Measurements from ENCODE around the gene LRP1B.

LRP1B gene

GRCh38 chr2:142040556-142040955 is 90.3 kb downstream of the LRP1B start:
- DNase-seq, result no peak

- no peak for DNase-seq
Observed at GRCh38 chr2:142038826-142039225, 92.0 kb downstream of the LRP1B start.

GRCh38 chr2:142037744-142038143 is 93.1 kb downstream of the LRP1B start:
- no peak for DNase-seq

- DNase-seq, result no peak
Observed at GRCh38 chr2:142037066-142037465, 93.8 kb downstream of the LRP1B start.

- DNase-seq, result no peak
Observed at GRCh38 chr2:142033393-142033792, 97.4 kb downstream of the LRP1B start.

GRCh38 chr2:142031656-142032055 is 99.2 kb downstream of the LRP1B start:
- DNase-seq, result no peak

- DNase-seq, result no peak
Observed at GRCh38 chr2:142030735-142031134, 100.1 kb downstream of the LRP1B start.

GRCh38 chr2:142029974-142030373 is 100.8 kb downstream of the LRP1B start:
- DNase-seq, result no peak

GRCh38 chr2:142025394-142025793 is 105.4 kb downstream of the LRP1B start:
- DNase-seq, result no peak

- DNase-seq, result no peak
Observed at GRCh38 chr2:142020368-142020767, 110.4 kb downstream of the LRP1B start.

- DNase-seq, result no peak
Observed at GRCh38 chr2:142014536-142014935, 116.3 kb downstream of the LRP1B start.

GRCh38 chr2:142012797-142013196 is 118.0 kb downstream of the LRP1B start:
- DNase-seq, result no peak

- DNase-seq, result no peak
Observed at GRCh38 chr2:142010477-142011270, 120.1 kb downstream of the LRP1B start.

- no peak for DNase-seq
Observed at GRCh38 chr2:142008135-142008744, 122.6 kb downstream of the LRP1B start.

- DNase-seq, result no peak
Observed at GRCh38 chr2:141994066-141994465, 136.8 kb downstream of the LRP1B start.

GRCh38 chr2:141992695-141993094 is 138.1 kb downstream of the LRP1B start:
- DNase-seq, result no peak

- DNase-seq, result no peak
Observed at GRCh38 chr2:141968433-141968832, 162.4 kb downstream of the LRP1B start.

- no peak for DNase-seq
Observed at GRCh38 chr2:141967980-141968379, 162.8 kb downstream of the LRP1B start.

GRCh38 chr2:141967503-141967902 is 163.3 kb downstream of the LRP1B start:
- no peak for DNase-seq

- DNase-seq, result no peak
Observed at GRCh38 chr2:141959941-141960340, 170.9 kb downstream of the LRP1B start.

GRCh38 chr2:141959016-141959415 is 171.8 kb downstream of the LRP1B start:
- DNase-seq, result no peak

- DNase-seq, result no peak
Observed at GRCh38 chr2:141957827-141958450, 172.9 kb downstream of the LRP1B start.

GRCh38 chr2:141957321-141957720 is 173.5 kb downstream of the LRP1B start:
- no peak for DNase-seq
